ENCODE results near the gene SPACA6.

SPACA6 gene

GRCh38 chr19:51688671-51689571 lies 4.2 kb upstream of the SPACA6 start:
- no peak for DNase-seq (ENCODE audit: low read depth)

GRCh38 chr19:51689751-51690453 lies 3.2 kb upstream of the SPACA6 start:
- no peak for DNase-seq (ENCODE audit: low read depth)

DNA sequence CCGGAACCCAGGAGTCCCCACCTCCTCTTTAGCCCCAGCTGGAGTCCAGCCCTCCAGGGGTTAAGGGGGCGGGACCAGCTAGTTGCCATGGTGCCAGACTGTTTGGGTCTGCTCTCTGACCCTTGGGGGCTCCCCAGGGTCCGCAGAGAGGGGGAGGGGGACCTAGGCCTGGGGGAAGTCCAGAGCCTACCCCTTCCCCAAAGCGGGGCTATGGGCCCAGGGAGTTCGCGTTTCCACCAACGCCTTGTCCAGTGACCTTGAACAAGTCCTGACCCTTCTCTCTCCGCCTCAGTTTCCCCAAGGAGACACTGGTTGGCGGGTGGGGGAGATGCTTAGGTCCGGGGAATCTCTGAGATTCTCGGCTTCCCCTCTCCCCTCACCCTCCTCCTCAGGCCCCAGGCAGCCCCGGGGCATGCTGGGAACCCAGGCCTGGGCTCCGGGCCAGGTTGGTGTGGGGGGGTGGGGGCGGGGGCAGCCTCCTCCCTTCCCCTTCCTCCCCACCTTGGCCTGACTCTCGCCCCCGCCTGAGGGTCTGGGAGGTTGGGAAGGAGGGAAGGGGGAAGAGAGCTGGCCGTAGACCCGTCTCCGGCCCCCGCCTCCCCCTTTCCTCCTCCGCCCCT lies 2.6 kb upstream of the SPACA6 start:
- peak; percentile 35 for DNase-seq (ENCODE audit: low read depth)

GRCh38 chr19:51691074-51691583 lies 2.0 kb upstream of the SPACA6 start:
- no peak for DNase-seq (ENCODE audit: low read depth)

- DNase-seq (ENCODE audit: low read depth): no peak
These were observed 1.3 kb upstream of the SPACA6 start for GRCh38 chr19:51691584-51692428.

- DNase-seq (ENCODE audit: low read depth): no peak
These were observed 662 bp upstream of the SPACA6 start for GRCh38 chr19:51692468-51692867.

- no peak for DNase-seq (ENCODE audit: low read depth)
These were observed 689 bp downstream of the SPACA6 start for GRCh38 chr19:51693819-51694218.

DNA sequence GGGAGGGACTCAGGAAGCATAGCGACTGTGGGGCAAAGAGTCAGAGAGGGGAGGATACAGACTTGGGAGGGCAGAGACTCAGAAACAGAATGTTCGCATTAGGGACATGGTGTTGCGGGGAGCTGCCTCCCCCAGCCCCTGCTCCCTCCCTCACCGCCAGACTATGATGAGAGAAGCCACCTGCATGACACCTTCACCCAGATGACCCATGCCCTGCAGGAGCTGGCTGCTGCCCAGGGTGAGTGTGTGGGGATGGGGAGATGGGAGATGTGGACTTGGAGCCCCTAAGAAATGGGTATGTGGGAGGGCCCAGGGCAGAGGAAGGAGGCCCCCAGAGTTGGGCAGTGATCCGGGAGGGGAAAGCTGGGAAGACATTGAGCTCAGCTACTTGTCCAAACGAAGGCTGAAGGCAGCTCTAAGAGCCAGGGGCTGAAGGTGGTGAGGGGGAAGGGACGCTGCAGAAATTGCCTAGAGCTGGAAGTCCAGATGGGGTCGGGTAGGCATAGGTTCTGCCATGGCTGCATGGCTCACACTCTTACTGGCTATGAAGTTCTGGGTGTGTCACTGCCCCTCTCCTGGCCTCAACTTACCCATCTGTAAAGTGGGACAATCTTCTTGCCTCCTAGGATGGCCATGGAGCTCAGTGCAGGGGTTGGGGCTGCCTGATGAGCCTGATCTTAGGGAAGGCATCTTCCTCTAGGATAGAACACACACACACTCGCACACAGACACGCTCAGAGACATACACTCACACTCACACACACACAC lies 1.4 kb downstream of the SPACA6 start:
- DNase-seq (ENCODE audit: low read depth): no peak

DNA sequence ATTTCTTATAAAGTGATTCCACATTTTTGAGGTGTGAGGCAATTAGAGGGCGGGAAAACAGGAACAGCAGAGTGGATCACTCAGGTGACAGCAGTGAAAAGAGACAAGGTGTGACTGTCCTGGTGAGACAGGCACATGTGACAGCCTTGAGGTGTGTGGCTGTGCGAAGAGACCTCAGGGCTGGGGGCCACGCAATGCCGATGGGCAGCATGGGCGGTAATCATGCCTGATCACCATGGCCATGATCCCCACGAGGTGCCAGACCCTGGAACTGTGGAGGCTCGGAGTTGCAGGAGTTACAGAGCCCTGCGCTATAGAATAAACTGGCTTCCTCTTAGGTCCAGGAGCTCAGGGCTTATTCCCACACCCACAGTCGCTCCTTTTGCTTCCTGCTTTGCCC lies 2.0 kb downstream of the SPACA6 start:
- DNase-seq (ENCODE audit: low read depth): no peak

DNA sequence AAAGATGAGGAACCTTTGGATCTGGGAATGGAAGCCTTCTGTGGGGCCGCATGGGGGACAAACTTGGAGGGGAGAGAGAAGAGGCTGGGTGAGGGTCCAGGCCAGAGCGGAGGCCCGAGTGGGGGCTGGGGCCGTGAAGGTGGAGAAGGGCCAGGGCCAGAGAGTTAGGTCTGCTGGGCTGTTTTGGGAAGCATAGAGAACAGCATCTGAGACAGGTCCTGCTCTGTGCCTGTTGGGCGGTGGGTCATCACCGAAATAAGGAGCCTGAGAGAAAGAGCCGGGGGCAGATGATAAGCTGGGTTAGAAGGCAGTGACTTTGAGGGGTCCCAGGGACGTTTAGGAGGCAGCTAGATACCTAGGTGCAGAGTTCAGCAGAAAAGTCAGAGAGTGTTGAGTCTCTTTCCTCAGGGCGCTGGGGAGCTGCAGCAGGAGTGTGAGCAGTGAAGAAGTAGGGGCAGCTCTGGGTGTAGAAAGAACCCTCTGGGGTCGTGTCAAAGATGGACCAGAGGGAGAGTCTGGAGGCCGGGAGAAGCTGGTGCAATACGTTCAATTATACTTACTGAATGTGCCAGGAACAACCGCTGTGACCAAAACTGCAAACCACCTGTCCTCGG lies 2.7 kb downstream of the SPACA6 start:
- no peak for DNase-seq (ENCODE audit: low read depth)

- no peak for DNase-seq (ENCODE audit: low read depth)
These were observed 3.5 kb downstream of the SPACA6 start for GRCh38 chr19:51696606-51697005.

- DNase-seq (ENCODE audit: low read depth): no peak
These were observed 4.1 kb downstream of the SPACA6 start for GRCh38 chr19:51697169-51697776.

- DNase-seq (ENCODE audit: low read depth): no peak
These were observed 5.2 kb downstream of the SPACA6 start for GRCh38 chr19:51698296-51698695.

GRCh38 chr19:51699170-51699569 lies 6.0 kb downstream of the SPACA6 start:
- no peak for DNase-seq (ENCODE audit: low read depth)

DNA sequence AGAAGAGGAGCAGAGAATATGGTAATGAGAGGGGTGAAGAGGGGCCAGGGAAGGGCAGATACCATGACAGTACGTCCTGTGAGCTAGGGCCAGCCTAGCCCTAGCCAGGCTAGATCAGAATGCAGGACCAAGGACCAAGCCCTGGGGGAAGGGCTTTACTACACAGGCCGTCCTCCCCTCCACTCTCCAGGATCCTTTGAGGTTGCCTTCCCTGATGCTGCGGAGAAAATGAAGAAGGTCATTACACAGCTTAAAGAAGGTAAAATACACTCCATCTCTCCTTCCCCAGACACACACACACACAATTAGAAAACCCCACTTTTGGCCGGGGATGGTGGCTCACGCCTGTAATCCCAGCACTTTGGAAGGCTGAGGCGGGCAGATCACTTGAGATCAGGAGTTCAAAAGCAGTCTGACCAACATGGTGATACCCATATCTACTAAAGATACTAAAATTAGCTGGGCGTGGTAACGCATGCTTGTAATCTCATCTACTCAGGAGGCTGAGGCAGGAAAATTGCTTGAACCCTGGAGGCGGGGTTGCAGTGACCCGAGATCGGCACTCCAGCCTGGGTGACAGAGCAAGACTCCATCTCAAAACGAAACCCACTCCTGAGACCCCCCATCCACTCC lies 8.5 kb downstream of the SPACA6 start:
- no peak for DNase-seq (ENCODE audit: low read depth)

GRCh38 chr19:51702103-51702824 lies 9.1 kb downstream of the SPACA6 start:
- no peak for DNase-seq (ENCODE audit: low read depth)

- DNase-seq (ENCODE audit: low read depth): no peak
These were observed 9.9 kb downstream of the SPACA6 start for GRCh38 chr19:51702825-51703574.
